HG02938 (cell line): ENCODE measurements around the gene UBAC2.

Experiments used
- ATAC-seq: cut with Tn5 transposase; IDR thresholded peaks from one replicate; pipeline ENCODE4 v1.9.1; 2021; ENCODE audit warnings: mild to moderate bottlenecking, moderate library complexity; ENCODE audit not compliant: unreplicated experiment

UBAC2 gene

GRCh38 chr13:99353246-99353600 lies 152.6 kb downstream of the UBAC2 start:
- ATAC-seq: no peak

- ATAC-seq: no peak
These were observed 153.2 kb downstream of the UBAC2 start for GRCh38 chr13:99353836-99354235.

DNA sequence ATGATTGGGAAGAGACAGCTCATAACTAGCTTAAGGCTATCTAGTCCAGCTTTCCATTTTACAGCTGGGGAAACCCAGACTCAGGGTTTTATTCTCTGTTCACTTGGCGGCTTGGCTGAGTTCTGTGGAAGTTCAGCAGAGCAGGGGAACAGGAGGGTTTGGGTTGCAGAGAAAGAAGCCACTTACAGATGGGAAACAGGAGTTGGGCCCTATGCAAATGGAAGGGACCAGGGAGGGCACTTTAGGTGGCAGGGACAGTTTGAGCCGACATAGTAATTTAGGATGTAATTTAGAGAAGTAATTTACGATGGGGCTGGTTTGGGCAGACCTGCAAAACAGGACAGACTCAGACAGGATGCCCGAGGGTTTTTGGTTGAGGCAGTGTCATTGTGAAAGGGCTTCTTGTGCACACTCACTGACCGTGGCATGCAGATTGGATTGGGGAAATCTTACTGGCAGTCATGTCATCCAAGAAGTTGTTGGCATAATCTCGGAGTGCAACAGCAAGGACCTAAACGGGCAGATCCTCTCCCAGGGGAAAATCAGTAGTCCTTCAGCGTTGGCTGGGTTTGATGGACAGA lies 153.8 kb downstream of the UBAC2 start:
- ATAC-seq: no peak

DNA sequence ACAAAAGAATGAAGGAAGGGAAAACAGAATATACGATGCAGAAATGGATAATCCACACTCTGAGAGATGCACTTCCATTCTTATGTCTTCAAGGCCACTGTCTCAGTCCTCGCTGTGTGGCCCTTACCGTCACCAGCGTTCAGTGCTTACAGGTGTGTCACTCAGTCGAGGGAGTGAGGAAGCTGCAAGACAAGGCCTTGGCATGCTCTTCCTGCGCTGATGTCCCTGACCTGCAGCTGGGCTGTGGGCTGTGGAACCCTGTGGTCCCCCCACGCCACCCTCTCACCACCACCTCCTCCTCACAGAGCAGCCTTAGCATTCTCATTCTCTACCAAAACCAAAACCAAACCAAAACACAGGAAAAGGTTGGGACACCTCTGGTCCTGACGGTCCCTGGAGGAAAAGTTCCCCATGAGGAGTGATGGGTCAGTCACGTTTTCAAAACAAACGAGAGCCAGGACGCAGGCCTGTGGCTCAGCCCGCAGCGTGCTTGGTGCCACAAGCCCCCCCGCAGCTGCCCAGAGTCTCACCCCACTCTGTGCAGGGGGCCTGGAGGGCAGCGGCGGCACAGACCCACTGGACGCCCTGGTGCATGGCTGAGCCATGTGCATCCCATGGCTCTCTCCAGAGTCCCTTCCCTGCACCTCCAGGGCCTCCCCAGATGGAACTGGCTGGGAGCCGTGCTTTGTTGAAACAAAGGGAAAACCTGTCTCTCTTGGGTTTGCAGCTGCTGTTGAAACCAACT lies 154.8 kb downstream of the UBAC2 start:
- no peak for ATAC-seq

DNA sequence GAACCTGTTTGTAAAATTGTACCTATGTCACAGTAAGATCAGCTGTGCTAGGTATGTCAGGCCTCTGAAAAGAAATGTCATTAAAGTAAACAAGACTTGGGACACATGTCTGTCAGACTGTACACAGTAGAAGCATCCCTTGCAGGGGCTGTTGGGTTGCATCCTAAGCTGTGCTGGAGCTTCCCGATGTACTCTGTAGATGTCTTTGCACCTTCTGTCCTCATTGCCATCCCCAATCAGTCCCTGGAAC lies 155.3 kb downstream of the UBAC2 start:
- ATAC-seq: no peak

- ATAC-seq: peak; percentile 72
These were observed 155.8 kb downstream of the UBAC2 start for GRCh38 chr13:99356262-99357091.

GRCh38 chr13:99357131-99357596 lies 156.5 kb downstream of the UBAC2 start:
- ATAC-seq: peak; percentile 27

- ATAC-seq: no peak
These were observed 157.3 kb downstream of the UBAC2 start for GRCh38 chr13:99357941-99358340.

DNA sequence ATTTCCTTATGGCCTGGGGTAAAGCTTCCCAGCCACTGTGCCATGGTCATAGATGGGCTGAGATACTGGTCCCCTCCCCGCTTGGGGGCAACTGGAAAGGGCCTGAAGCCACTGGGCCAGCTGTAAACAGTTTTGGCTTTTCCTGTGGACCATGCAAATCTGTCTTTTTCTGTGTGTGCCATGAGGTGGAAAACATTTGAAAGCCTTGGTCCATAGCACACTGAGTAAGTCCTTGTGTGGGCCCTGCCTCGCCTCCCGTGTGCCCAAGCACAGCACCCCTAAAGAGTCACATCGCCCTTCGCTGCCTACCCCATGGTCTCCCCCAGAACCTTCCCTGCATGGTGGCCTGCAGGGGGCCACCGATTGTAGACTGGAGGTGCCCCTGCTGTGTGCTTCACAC lies 158.9 kb downstream of the UBAC2 start:
- ATAC-seq: no peak

- ATAC-seq: no peak
These were observed 160.0 kb downstream of the UBAC2 start for GRCh38 chr13:99360696-99361095.

DNA sequence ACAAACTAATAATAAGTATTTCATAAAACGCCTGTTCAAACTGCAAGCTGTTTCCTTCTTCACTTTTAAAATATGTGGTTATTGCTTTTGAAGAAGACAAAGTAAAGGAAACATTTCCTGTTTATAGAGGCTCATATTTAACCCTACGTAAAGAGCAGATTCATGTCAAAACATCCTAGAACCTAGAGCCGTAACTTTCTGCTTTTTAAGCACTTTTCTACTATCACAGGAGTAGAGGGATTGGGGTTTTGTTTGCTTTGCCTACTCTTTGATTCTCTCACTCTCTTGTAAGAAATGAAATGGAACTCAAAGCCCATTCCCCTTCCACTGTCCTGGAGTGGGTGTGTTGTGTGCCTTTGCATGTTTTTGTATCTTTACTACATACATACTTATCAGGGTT lies 160.5 kb downstream of the UBAC2 start:
- no peak for ATAC-seq

DNA sequence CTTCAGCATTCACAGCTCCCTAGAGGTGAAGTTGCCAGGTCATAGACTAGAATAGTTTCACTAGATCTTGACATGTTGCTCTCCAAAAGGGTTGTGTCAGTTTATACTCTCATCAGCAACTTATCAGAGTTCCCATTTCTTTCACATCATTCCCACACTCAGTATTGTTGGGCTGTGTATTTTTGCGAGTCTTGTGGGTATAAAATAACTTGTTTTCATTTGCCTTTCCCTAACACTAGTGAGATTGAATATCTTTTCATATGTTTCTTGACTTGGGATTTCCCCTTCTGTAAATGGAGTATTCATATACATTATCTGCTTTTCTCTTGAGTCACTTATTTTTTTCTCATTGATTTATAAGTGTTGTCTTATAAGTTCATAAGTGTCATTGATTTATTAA lies 161.7 kb downstream of the UBAC2 start:
- no peak for ATAC-seq

- no peak for ATAC-seq
These were observed 162.7 kb downstream of the UBAC2 start for GRCh38 chr13:99363391-99363790.

GRCh38 chr13:99363949-99364348 lies 163.3 kb downstream of the UBAC2 start:
- peak; percentile 33 for ATAC-seq

DNA sequence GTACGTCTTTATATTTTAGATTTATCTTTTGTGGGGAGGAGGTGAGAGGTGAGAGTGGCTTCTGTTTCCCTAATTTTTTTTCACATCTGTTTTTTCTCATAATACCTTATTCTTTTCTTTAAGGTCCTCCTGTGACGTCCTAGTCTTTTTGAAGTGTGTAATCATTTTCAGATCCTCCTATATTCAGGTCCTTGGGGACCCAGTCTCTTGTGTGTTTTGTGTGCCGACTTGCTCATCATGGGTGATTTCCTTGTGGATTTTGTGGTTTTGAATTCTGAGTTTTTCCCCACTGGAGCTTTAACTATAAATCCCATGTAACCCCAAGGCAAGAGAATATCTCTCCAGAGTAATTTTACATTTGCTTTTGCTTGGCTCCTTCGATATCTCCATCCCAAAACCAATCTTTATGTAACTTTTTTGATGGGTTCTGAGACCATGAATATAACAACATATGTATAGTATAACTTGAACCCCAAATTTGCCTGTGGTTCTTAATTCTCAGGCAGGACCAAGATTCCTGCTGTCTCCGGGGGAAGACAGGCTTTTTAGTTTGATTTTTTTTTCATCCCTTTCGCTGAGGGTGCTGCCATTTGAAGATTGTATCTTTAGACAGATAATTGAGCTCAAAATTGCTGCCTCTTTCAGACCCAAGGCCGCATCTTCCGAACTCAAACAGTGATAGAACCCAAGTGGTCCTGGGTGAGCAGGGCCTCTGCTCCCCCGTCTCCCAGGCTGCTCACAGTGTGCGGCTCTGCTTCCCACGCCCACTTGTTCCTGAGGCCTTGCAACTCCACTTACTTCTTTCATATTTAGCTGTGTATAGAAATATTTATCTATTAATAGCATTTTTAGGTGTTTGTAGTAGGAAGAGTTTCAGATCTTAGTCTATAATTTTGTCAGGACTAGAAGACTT lies 165.7 kb downstream of the UBAC2 start:
- ATAC-seq: peak; percentile 56

DNA sequence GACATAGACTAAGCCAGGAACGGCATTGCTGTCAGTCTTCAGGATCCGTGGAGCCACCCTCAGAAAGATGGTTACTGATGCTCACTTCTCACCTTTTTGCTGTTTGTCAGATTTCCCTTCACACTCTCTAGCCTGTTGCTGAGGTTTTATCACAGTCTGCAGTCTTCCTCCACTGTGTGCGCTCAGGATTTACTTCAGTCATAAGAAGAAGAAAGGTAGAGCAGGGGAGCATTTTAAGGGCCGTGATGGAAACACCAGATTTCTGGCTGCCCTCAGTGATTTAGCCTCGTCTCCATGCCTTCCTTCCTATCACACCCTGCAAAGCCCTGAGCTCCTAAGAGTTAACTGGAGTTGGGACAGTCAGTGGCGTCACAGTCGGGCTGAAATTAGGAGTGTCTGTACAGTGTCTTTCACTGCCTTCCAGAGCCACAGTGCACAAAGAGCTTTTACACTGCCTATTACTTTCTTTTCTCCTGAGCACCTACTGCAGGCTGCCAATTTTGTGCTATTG lies 166.5 kb downstream of the UBAC2 start:
- ATAC-seq: no peak

DNA sequence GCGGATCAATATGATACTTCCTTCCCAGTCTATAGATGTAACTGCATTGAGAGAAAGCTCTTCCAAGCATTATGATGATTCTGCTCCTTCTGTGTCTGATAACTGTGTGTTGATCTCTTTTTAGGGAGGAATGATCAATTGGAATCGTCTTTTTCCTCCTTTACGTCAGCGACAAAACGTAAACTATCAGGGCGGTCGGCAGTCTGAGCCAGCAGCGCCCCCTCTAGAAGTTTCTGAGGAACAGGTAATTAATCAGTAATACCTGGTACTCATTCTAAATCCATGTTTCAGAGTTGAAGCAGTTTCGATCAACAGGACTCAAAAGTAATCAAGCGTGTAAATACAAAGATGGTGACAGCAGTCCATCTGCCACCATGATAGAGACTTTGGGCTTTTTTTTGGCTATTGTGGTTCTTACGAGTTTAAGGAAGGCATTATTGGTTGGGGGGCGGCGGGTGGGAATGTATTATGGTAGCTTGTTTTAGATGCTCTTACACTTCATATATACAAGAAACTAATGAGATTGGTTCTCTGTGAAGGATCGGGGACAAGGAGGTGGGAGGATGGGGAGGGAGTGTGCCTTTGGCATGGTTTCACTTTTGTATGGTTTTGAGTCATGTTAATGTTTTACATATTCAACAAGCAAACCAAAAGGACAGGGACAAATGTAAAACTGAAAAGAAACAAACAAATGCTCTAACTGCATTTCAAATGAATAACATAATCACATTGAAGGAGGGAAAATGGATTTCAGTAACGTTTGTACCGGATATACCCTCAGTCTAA lies 167.2 kb downstream of the UBAC2 start:
- ATAC-seq: no peak

DNA sequence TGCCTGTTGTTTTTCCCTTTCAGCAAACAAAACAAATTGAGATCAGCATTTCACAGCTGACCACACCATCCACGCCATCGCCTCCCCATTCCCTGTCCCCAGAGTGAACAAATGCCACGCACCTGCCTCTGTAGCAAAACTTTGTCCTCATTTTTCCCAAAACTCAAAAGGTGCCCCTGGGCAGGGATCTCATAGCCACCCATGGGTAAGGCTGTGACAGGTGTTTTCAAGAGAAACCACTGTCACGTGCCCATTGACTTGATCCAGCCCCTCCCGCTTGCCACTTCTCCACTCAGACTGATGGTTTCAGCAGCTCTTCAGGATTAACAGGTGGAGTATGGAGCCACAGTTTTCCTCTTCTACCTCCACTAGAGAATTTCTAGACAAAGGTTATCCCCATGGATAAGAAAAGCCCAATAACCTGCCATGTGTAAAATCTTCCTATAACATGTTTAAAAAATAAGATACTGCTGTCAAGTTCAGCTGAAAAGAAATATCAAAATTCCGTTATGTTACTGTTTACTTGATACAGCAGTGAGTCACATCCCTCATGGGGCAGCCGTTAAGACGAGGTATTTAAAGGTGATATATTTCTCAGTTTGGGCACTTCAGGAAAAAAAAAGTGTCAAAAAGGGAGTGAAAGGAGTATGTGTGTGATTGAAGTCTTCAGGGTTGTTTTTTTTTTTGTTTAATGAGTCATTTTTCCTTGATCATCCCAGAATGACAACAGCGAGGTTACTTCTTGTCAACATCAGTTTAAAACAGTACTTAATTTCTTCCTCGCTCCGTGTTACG lies 170.0 kb downstream of the UBAC2 start:
- no peak for ATAC-seq

DNA sequence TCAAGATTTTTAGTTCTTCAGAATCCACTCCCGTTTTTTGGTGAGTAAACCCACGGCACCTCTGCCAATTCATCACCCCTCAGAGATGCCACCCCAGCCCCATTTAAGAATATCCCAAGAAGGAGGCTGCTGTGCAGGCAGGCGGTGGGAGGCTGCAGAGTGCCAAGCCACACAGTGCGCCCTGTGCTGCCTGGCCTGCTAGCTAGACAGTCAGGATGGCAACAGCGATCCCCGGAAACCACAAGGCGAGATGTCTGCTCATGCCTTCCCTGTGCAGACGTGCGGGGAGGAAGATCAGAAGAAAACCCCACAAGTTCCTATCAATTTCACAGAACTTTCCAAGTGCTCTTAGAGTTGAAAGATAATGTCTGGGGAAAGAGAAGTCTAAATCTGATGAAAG lies 171.3 kb downstream of the UBAC2 start:
- no peak for ATAC-seq
